ENCODE results near the gene PXN. TPM values are rescaled to one million over a fixed set of nuclear protein-coding genes. Genes with fewer than 3 reads are reported as not detected.
"Not testable (repeated sequence)": the region's sequence is repeated elsewhere in the genome, so short reads cannot be mapped to it uniquely, and the experiment has no call there.

Gene PXN
- polyA plus RNA-seq, 2 of the 4 experiments (the other 2 are of a cell fraction), result 40.1 to 97.0 TPM

DNA sequence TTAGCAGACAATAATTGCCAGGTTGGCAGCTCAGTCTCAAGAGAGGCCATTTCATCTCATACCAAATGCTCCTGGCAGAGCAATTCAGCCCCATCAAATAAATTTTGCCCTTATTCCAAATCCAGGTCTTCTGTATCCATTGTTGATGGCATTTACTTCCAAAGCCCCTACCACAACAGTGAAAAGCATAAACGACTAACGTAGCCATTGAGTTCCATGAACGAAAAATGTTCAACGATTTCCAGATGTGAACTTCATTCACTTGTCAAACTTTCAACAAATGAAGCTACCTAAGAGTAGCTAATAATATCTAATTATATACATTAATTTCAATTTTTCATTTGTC lies 68.0 kb downstream of the PXN start:
- DNase-seq (ENCODE audit: low read depth in 1 of 2, low spot score in 1 of 2), result no peak
- ChIA-PET POLR2A (interaction anchor here (0.6 to 5.9 kb wide), 3 partner anchors 31 to 96 kb away, joined by 3 to 132 read pairs (median 4); partner anchors contain the start of gene RNU4-1), CTCF (interaction anchor here (0.6 to 18.1 kb wide), 5 partner anchors 27 to 77 kb away, joined by 3 to 308 read pairs (median 3); partner anchors contain the start of gene PXN)
- Histone ChIP-seq H3K4me2 (peak overlapping the region; percentile 99), H3K4me1 (peaks cover 54% of the 10 kb centered on the region), H3K4me3 (peak overlapping the region; percentile 2; the same call in 1 of the 3 replicates), H3K27ac (peak overlapping the region in 1 of 2 experiments; percentile 22; a peak in 1 of 6 replicates), H3K9me3 (no peaks in the 10 kb centered on the region)
- TF ChIP-seq TFCP2L1 (CRISPR knock-in tag; IDR thresholded peaks at IDR 0.05) (0 out of 2 replicates have a peak, but pooled peaks have one; percentile 32), SMC3 (IDR thresholded peaks at IDR 0.05) (no peak)
- WGBS (ENCODE audit: missing lambda C conversion rate), result 76% methylated on average over 4 of the region's 4 CpGs
- FAIRE-seq, result no peak
- no peak for ATAC-seq

DNA sequence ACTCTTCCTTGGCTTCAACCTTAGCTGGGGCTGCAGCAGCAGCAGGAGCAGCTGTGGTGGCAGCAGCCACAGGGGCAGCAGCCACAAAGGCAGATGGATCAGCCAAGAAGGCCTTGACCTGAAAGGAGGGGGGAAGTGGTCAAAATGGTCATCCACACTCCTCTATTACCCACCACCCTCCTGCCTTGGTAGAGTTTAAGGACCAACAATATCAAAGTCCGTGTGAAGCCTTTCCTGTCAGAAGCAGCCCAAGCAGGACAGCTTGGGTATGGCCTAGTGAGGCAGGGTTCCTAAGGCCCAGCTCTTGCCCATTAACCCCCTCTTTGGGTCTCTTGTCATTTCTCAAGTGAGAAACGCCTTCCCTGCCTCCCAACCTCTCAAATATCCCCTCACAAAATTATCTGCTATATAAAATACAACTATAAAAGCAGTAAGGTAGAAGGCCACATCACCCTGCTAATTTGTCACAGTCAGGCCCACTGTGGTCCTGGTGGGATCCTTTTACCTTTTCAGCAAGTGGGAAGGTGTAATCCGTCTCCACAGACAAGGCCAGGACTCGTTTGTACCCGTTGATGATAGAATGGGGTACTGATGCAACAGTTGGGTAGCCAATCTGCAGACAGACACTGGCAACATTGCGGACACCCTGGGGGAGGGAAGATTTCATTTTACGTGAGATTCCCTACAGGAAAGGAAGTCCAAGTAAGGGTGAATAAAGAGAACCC lies 68.6 kb downstream of the PXN start:
- WGBS (ENCODE audit: missing lambda C conversion rate), result 77% methylated on average over 7 of the region's 7 CpGs
- H3K4me1 ChIP-seq, result peaks cover 54% of the 10 kb centered on the region
- TF ChIP-seq JUN (IDR thresholded peaks at IDR 0.05), result peak in 1 of 2 experiments; percentile 33; a peak in 2 of 5 replicates
- TF ChIP-seq TFCP2L1 (CRISPR knock-in tag; IDR thresholded peaks at IDR 0.05), result peak; percentile 44; the same call in 1 of the 2 replicates
- peak overlapping the region; percentile 99 for H3K4me2 ChIP-seq
- FAIRE-seq; H3K4me3 ChIP-seq; H3K9me3 ChIP-seq; DNase-seq (ENCODE audit: low read depth in 1 of 2, low spot score in 1 of 2); POLR2A ChIA-PET; ATAC-seq: not testable (repeated sequence)
- H3K27ac ChIP-seq, result peak overlapping the region in 1 of 2 experiments; percentile 22; a peak in 1 of 6 replicates
- CTCF ChIA-PET, result interaction anchor here (0.6 to 18.1 kb wide), 4 partner anchors 28 to 78 kb away, joined by 3 to 308 read pairs (median 4); no protein-coding TSS in a partner anchor

DNA sequence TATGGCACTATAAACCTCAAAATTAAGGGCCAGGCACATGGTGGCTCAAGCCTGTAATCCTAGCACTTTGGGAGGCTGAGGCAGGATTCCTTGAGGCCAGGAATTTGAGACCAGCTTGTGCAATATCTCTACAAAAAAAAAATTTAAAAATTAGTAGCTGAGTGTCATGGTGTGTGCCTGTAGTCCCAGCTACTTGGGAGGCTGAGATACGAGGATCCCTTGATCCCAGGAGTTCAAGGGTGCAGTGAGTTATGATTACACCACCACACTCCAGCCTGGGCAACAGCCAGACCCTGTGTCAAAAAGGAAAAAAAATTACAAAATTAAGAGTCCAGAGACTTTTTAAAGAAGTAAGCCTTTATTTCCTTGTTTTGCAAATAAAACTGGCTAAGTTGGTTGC lies 69.2 kb downstream of the PXN start:
- Histone ChIP-seq H3K4me3 (no peak overlapping the region), H3K4me2 (peak overlapping the region; percentile 99; the same call in 2 of the 3 replicates), H3K27ac (no peak overlapping the region), H3K4me1 (peaks cover 54% of the 10 kb centered on the region), H3K9me3 (no peaks in the 10 kb centered on the region)
- DNase-seq (ENCODE audit: low read depth in 1 of 2, low spot score in 1 of 2) (no peak), ATAC-seq (no peak), FAIRE-seq (no peak)
- ChIA-PET POLR2A (no interaction called here), CTCF (interaction anchor here (1.2 to 18.1 kb wide), 3 partner anchors 28 to 70 kb away, joined by 4 to 308 read pairs (median 6); partner anchors contain the start of gene PXN)
- 91% methylated on average over 1 of the region's 1 CpG for WGBS (ENCODE audit: missing lambda C conversion rate)
- TF ChIP-seq, protein P1, sequence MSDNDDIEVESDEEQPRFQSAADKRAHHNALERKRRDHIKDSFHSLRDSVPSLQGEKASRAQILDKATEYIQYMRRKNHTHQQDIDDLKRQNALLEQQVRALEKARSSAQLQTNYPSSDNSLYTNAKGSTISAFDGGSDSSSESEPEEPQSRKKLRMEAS (IDR thresholded peaks at IDR 0.05), result 0 out of 2 replicates have a peak, but pooled peaks have one; percentile 7
- no peak for TF ChIP-seq KDM1A (IDR thresholded peaks at IDR 0.05; ENCODE audit: low read depth)

DNA sequence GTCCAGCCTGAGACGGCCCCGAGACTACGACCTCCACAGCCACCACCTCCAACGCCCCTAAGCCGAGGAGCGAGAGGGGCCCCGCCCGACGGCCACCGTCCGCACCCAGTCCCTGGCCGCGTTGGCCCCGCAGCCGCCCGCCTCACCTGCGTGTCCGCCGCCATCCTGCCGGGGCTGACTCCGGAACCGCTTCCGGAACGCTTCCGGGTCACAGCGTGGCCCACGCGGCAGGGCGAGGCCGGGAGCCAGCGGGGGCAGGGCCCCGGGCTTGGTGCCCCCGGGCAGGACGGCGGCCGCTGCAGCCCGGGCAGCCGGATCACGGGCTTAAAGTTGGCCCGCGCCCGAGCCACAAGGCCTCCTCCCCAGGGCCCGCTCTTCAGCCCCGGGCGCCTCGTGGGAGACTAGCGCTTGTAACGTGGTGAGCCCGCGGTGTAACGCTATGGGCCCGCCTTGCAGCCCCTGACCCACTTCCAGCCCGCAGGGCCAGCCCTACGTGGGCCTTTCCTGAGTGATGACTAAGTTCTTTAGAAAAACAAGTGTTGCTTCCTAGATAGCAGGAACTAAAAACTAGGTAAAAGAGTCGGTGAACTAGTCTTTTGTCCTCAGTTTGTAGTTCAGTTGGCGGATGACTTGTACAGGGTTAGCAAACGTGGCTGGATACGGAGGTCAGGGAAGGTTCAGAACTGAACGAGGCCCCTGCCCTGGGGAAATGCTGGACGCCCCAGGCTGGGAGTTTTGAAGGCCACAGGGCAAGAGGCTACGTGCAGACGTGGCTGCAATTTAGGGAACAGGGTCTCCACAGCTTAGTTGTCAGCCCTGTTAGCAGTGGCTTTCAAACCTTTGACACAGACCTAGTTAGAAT lies 70.8 kb downstream of the PXN start, which contains the start of gene GCN1:
TSS of gene GCN1 (minus strand) at position 182 of the 862 bp plus-strand sequence. CDS start at position 164, 18 bp downstream.
- 2% methylated on average over 34 of the region's 62 CpGs for WGBS (ENCODE audit: missing lambda C conversion rate)
- FAIRE-seq (no peak), ATAC-seq (peak; percentile 84 to 87), DNase-seq (ENCODE audit: low read depth in 1 of 2, low spot score in 1 of 2) (peak; percentile 76 to 84)
- CTCF ChIA-PET, result interaction anchor here (1.4 kb wide), 1 partner anchor 71 kb away, joined by 4 read pairs; the partner anchor contains the start of gene PXN
- POLR2A ChIA-PET, result interaction anchor here (0.6 kb wide), 1 partner anchor 68 kb away, joined by 3 read pairs; no protein-coding TSS in a partner anchor
- peak within 1 kb of the TSS; percentile 95 to 97 for H3K27ac ChIP-seq
- peak within 1 kb of the TSS; percentile 99 for H3K4me2 ChIP-seq
- H3K4me1 ChIP-seq, result peaks cover 54% of the 10 kb centered on the region
- H3K9me3 ChIP-seq, result no peaks in the 10 kb centered on the region
- H3K4me3 ChIP-seq, result peak within 1 kb of the TSS; percentile 68
- TF ChIP-seq, protein P2, sequence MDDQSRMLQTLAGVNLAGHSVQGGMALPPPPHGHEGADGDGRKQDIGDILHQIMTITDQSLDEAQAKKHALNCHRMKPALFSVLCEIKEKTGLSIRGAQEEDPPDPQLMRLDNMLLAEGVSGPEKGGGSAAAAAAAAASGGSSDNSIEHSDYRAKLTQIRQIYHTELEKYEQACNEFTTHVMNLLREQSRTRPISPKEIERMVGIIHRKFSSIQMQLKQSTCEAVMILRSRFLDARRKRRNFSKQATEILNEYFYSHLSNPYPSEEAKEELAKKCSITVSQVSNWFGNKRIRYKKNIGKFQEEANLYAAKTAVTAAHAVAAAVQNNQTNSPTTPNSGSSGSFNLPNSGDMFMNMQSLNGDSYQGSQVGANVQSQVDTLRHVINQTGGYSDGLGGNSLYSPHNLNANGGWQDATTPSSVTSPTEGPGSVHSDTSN (IDR thresholded peaks at IDR 0.05), result peak; percentile 18
- TF ChIP-seq PHF8 (IDR thresholded peaks at IDR 0.05; ENCODE audit: borderline replicate concordance, low read depth) (peak; percentile 91), RFX5 (IDR thresholded peaks at IDR 0.05) (no peak; the same call in 1 of the 2 replicates), HOXA7 (CRISPR knock-in tag; IDR thresholded peaks at IDR 0.05) (peak; percentile 28; the same call in 1 of the 2 replicates), MAFK (IDR thresholded peaks at IDR 0.05; ENCODE audit: partially characterized antibody) (peak; percentile 14), POLR2A (IDR thresholded peaks at IDR 0.05; ENCODE audit: low read length) (peak; percentile 96), CBX8 (IDR thresholded peaks at IDR 0.05) (no peak), RNF2 (IDR thresholded peaks at IDR 0.05; ENCODE audit: borderline replicate concordance, low read depth) (no peak), HDAC2 (IDR thresholded peaks at IDR 0.05) (no peak), JUNB (IDR thresholded peaks at IDR 0.05) (no peak), MAZ (IDR thresholded peaks at IDR 0.05; ENCODE audit: borderline replicate concordance, low read depth, low read length) (no peak), TFCP2L1 (CRISPR knock-in tag; IDR thresholded peaks at IDR 0.05) (peak; percentile 84), CBX2 (IDR thresholded peaks at IDR 0.05; ENCODE audit: borderline replicate concordance, low read depth) (no peak), EHMT2 (IDR thresholded peaks at IDR 0.05; ENCODE audit: low read depth) (no peak), POLR2AphosphoS2 (conservative IDR thresholded peaks at IDR 0.05; ENCODE audit: low read length) (peak; percentile 82)
- TF ChIP-seq, protein P3, sequence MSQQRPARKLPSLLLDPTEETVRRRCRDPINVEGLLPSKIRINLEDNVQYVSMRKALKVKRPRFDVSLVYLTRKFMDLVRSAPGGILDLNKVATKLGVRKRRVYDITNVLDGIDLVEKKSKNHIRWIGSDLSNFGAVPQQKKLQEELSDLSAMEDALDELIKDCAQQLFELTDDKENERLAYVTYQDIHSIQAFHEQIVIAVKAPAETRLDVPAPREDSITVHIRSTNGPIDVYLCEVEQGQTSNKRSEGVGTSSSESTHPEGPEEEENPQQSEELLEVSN (IDR thresholded peaks at IDR 0.05; ENCODE audit: borderline replicate concordance, low read depth), result peak; percentile 82
- TF ChIP-seq, protein P4, sequence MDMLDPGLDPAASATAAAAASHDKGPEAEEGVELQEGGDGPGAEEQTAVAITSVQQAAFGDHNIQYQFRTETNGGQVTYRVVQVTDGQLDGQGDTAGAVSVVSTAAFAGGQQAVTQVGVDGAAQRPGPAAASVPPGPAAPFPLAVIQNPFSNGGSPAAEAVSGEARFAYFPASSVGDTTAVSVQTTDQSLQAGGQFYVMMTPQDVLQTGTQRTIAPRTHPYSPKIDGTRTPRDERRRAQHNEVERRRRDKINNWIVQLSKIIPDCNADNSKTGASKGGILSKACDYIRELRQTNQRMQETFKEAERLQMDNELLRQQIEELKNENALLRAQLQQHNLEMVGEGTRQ (IDR thresholded peaks at IDR 0.05), result no peak
- TF ChIP-seq, protein P5, sequence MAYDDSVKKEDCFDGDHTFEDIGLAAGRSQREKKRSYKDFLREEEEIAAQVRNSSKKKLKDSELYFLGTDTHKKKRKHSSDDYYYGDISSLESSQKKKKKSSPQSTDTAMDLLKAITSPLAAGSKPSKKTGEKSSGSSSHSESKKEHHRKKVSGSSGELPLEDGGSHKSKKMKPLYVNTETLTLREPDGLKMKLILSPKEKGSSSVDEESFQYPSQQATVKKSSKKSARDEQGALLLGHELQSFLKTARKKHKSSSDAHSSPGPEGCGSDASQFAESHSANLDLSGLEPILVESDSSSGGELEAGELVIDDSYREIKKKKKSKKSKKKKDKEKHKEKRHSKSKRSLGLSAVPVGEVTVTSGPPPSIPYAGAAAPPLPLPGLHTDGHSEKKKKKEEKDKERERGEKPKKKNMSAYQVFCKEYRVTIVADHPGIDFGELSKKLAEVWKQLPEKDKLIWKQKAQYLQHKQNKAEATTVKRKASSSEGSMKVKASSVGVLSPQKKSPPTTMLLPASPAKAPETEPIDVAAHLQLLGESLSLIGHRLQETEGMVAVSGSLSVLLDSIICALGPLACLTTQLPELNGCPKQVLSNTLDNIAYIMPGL (CRISPR knock-in tag; IDR thresholded peaks at IDR 0.05; ENCODE audit: borderline replicate concordance), result peak; percentile 50; the same call in 1 of the 2 replicates

Data from A549 (cell line).